AG04449 (cell line): ENCODE data around the gene PPIL6.

Source experiments
- CTCF ChIA-PET: fragments of 350-600 bp; formaldehyde crosslinking; extraction: SDS; loops from one replicate; lab custom pipeline; 2021; ENCODE audit warnings: antibody characterized with exemption; lab: Yijun Ruan, JAX
- POLR2A ChIA-PET: fragments of 400-600, 350-600 bp; formaldehyde crosslinking; extraction: SDS; loops from one replicate; lab custom pipeline; 2020; ENCODE audit warnings: antibody characterized with exemption, inconsistent platforms; lab: Yijun Ruan, JAX
- DNase-seq: peaks from one replicate; pipeline ENCODE4 v3.0.0-alpha.2; 2010; ENCODE audit warnings: low read depth, low spot score
- H3K4me3 ChIP-seq: 2 replicates; pipeline ENCODE4 v1.5.1; 2011; ENCODE audit warnings: low read depth, mild to moderate bottlenecking, control low read depth, low read length
- CTCF ChIP-seq: IDR thresholded peaks from one replicate; pipeline ENCODE4 v1.5.1; 2011; ENCODE audit warnings: mild to moderate bottlenecking, moderate library complexity, low read length, control low read depth, inconsistent platforms; ENCODE audit not compliant: insufficient read depth; ENCODE audit errors: missing control alignments

Gene PPIL6

GRCh38 chr6:109424946-109425345, 15.5 kb downstream of the PPIL6 start:
- POLR2A ChIA-PET, result no interaction called here
- CTCF ChIA-PET, result no interaction called here
- DNase-seq, result no peak

GRCh38 chr6:109421184-109421583, 19.2 kb downstream of the PPIL6 start:
- ChIA-PET POLR2A (no interaction called here), CTCF (no interaction called here)
- TF ChIP-seq CTCF, result no peak
- no peak overlapping the region for H3K4me3 ChIP-seq
- DNase-seq, result no peak

More at GRCh38 chr6:109424946-109425345, 15.5 kb downstream of the PPIL6 start:
- no peak overlapping the region for H3K4me3 ChIP-seq
- no peak for TF ChIP-seq CTCF

- POLR2A ChIA-PET, result no interaction called here
- CTCF ChIA-PET, result no interaction called here
Measured at GRCh38 chr6:109420751-109421150, 19.7 kb downstream of the PPIL6 start.

GRCh38 chr6:109417646-109418045, 22.8 kb downstream of the PPIL6 start:
- no peak overlapping the region for H3K4me3 ChIP-seq
- ChIA-PET POLR2A (no interaction called here), CTCF (interaction anchor here (0.7 kb wide), 1 partner anchor 230 kb away, joined by 3 read pairs; no protein-coding TSS in a partner anchor)
- no peak for DNase-seq
- no peak for TF ChIP-seq CTCF

More at GRCh38 chr6:109420751-109421150, 19.7 kb downstream of the PPIL6 start:
- no peak for TF ChIP-seq CTCF
- DNase-seq, result no peak
- H3K4me3 ChIP-seq, result no peak overlapping the region

- ChIA-PET CTCF (interaction anchor here (1.0 to 2.0 kb wide), 2 partner anchors 28 to 223 kb away, joined by 3 to 6 read pairs; partner anchors contain the start of gene CD164), POLR2A (no interaction called here)
- no peak for DNase-seq
- no peak for TF ChIP-seq CTCF
- no peak overlapping the region for H3K4me3 ChIP-seq
Measured at GRCh38 chr6:109411034-109411433, 29.4 kb downstream of the PPIL6 start.

- H3K4me3 ChIP-seq, result no peak overlapping the region
- DNase-seq, result no peak
- no peak for TF ChIP-seq CTCF
- CTCF ChIA-PET, result interaction anchor here (1.0 kb wide), 1 partner anchor 218 kb away, joined by 3 read pairs; no protein-coding TSS in a partner anchor
- POLR2A ChIA-PET, result no interaction called here
Measured at GRCh38 chr6:109406196-109406595, 34.2 kb downstream of the PPIL6 start.
